ENCODE data around the gene NLRC5. TPM values are rescaled to one million over a fixed set of nuclear protein-coding genes. Genes with fewer than 3 reads are reported as not detected.

The NLRC5 gene
- total RNA-seq, 1 donor from 2014 or later: 29.9 TPM

DNA sequence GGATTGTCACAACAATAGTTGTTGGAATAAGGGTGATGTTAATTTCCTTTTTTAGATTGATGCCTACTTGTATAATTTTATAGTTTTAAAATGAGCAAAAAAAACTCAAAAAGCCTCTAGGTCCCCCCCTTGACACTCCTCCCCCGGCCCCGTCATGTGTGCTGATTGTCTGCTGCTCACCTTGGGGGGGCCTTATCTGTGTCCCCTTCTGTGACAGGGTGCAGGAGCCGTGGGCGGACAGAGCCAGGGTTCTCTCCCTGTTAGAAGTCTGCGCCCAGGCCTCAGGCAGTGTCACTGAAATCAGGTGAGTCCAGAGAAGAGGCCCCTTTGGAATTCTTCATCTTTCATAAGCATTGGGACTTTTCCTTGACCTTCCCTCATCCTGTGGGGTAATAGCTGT lies 75.6 kb downstream of the NLRC5 start:
- Mint-ChIP-seq H3K4me1 (ENCODE audit: low read depth, unreplicated experiment) (no peaks in the 10 kb centered on the region), H3K27me3 (ENCODE audit: low read depth, unreplicated experiment) (peaks cover 18% of the 10 kb centered on the region), H3K4me3 (ENCODE audit: unreplicated experiment) (no peak overlapping the region), H3K27ac (ENCODE audit: unreplicated experiment) (no peak overlapping the region), H3K36me3 (ENCODE audit: low read depth, unreplicated experiment) (peaks cover 17% of the 10 kb centered on the region), H3K9me3 (ENCODE audit: unreplicated experiment) (peaks cover 3% of the 10 kb centered on the region)
- H3K36me3 ChIP-seq (ENCODE audit: insufficient read depth, low read length): peaks cover 3% of the 10 kb centered on the region
- H3K79me2 ChIP-seq (ENCODE audit: insufficient read depth, low read length): no peaks in the 10 kb centered on the region
- H4K20me1 ChIP-seq (ENCODE audit: insufficient read depth, low read length): no peaks in the 10 kb centered on the region
- no peak for FAIRE-seq
- H3K4me2 ChIP-seq (ENCODE audit: low read length): no peak overlapping the region
- H3K9me3 ChIP-seq (ENCODE audit: insufficient read depth, low read depth, low read length): no peaks in the 10 kb centered on the region
- no peak for TF ChIP-seq EZH2 (IDR thresholded peaks at IDR 0.05; ENCODE audit: insufficient read depth, low read length)
- TF ChIP-seq, protein P1, sequence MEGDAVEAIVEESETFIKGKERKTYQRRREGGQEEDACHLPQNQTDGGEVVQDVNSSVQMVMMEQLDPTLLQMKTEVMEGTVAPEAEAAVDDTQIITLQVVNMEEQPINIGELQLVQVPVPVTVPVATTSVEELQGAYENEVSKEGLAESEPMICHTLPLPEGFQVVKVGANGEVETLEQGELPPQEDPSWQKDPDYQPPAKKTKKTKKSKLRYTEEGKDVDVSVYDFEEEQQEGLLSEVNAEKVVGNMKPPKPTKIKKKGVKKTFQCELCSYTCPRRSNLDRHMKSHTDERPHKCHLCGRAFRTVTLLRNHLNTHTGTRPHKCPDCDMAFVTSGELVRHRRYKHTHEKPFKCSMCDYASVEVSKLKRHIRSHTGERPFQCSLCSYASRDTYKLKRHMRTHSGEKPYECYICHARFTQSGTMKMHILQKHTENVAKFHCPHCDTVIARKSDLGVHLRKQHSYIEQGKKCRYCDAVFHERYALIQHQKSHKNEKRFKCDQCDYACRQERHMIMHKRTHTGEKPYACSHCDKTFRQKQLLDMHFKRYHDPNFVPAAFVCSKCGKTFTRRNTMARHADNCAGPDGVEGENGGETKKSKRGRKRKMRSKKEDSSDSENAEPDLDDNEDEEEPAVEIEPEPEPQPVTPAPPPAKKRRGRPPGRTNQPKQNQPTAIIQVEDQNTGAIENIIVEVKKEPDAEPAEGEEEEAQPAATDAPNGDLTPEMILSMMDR (IDR thresholded peaks at IDR 0.05; ENCODE audit: insufficient read depth, low read depth, low read length): no peak
- H2AFZ ChIP-seq (ENCODE audit: low read depth, low read length): no peak overlapping the region
- no peak overlapping the region for H3K9ac ChIP-seq (ENCODE audit: low read length)
- DNase-seq (ENCODE audit: low read depth): no peak
- no peaks in the 10 kb centered on the region for H3K27me3 ChIP-seq (ENCODE audit: insufficient read depth, low read length)
- no peak overlapping the region for H3K4me3 ChIP-seq (ENCODE audit: insufficient read depth, low read depth, low read length)
- peaks cover 9% of the 10 kb centered on the region for H3K4me1 ChIP-seq (ENCODE audit: insufficient read depth, low read length)
- H3K27ac ChIP-seq (ENCODE audit: low read depth, low read length): no peak overlapping the region

DNA sequence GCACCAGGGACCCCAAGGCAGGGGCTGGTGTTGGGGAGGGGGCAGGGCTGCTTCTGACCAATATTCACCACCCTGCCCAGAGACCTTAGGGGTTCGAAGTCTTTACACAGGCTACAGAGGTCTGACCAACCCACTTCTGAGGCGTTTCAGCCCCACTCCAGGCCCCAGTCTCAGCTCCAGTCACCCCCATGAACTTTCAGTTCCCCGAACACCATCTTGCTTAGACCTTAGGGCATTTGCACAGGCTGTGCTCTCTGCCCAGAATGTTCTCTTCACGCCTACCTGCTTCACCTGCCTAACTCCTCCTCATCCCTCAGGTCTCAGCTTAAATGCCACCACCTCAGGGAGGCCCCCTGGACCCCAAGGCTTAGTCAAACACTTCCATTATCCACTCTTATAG lies 77.3 kb downstream of the NLRC5 start:
- Mint-ChIP-seq H3K4me3 (ENCODE audit: unreplicated experiment) (no peak overlapping the region), H3K36me3 (ENCODE audit: low read depth, unreplicated experiment) (peaks cover 17% of the 10 kb centered on the region), H3K27ac (ENCODE audit: unreplicated experiment) (no peak overlapping the region), H3K9me3 (ENCODE audit: unreplicated experiment) (peaks cover 1% of the 10 kb centered on the region), H3K27me3 (ENCODE audit: low read depth, unreplicated experiment) (peaks cover 18% of the 10 kb centered on the region), H3K4me1 (ENCODE audit: low read depth, unreplicated experiment) (no peaks in the 10 kb centered on the region)
- Histone ChIP-seq H4K20me1 (ENCODE audit: insufficient read depth, low read length) (no peaks in the 10 kb centered on the region), H3K27me3 (ENCODE audit: insufficient read depth, low read length) (no peaks in the 10 kb centered on the region), H3K79me2 (ENCODE audit: insufficient read depth, low read length) (no peaks in the 10 kb centered on the region), H3K9me3 (ENCODE audit: insufficient read depth, low read depth, low read length) (no peaks in the 10 kb centered on the region), H3K4me2 (ENCODE audit: low read length) (no peak overlapping the region), H3K27ac (ENCODE audit: low read depth, low read length) (no peak overlapping the region), H3K36me3 (ENCODE audit: insufficient read depth, low read length) (no peaks in the 10 kb centered on the region), H2AFZ (ENCODE audit: low read depth, low read length) (no peak overlapping the region), H3K4me1 (ENCODE audit: insufficient read depth, low read length) (no peaks in the 10 kb centered on the region), H3K9ac (ENCODE audit: low read length) (no peak overlapping the region), H3K4me3 (ENCODE audit: insufficient read depth, low read depth, low read length) (no peak overlapping the region)
- FAIRE-seq: no peak
- no peak for DNase-seq (ENCODE audit: low read depth)
- TF ChIP-seq, protein P1 (IDR thresholded peaks at IDR 0.05; ENCODE audit: insufficient read depth, low read depth, low read length): no peak
- no peak for TF ChIP-seq EZH2 (IDR thresholded peaks at IDR 0.05; ENCODE audit: insufficient read depth, low read length)

DNA sequence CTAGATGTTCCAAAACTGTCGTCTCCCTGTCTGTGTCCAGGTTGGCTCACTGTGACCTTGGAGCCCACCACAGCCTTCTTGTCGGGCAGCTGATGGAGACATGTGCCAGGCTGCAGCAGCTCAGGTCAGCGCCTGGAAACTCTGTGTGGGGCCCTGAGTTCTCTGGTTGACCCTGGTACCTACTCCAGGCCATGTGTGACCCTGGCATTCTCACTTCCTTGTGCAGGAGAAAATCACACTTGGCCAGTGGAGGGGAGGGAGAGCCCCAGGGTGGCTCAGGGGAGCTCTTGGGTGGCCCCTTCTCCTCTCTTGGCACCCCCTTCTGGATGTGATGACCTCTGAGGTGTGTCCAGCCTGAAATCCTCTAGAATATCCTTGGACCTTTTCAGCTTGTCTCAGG lies 78.0 kb downstream of the NLRC5 start:
- no peak overlapping the region for H3K4me2 ChIP-seq (ENCODE audit: low read length)
- H3K9me3 ChIP-seq (ENCODE audit: insufficient read depth, low read depth, low read length): no peaks in the 10 kb centered on the region
- Mint-ChIP-seq H3K9me3 (ENCODE audit: unreplicated experiment) (peaks cover 1% of the 10 kb centered on the region), H3K4me1 (ENCODE audit: low read depth, unreplicated experiment) (peaks cover 4% of the 10 kb centered on the region), H3K27me3 (ENCODE audit: low read depth, unreplicated experiment) (peaks cover 18% of the 10 kb centered on the region), H3K36me3 (ENCODE audit: low read depth, unreplicated experiment) (peaks cover 16% of the 10 kb centered on the region), H3K27ac (ENCODE audit: unreplicated experiment) (no peak overlapping the region), H3K4me3 (ENCODE audit: unreplicated experiment) (no peak overlapping the region)
- no peak for TF ChIP-seq EZH2 (IDR thresholded peaks at IDR 0.05; ENCODE audit: insufficient read depth, low read length)
- FAIRE-seq (no peak), DNase-seq (ENCODE audit: low read depth) (no peak)
- no peaks in the 10 kb centered on the region for H3K27me3 ChIP-seq (ENCODE audit: insufficient read depth, low read length)
- H3K79me2 ChIP-seq (ENCODE audit: insufficient read depth, low read length): no peaks in the 10 kb centered on the region
- no peak overlapping the region for H3K9ac ChIP-seq (ENCODE audit: low read length)
- no peaks in the 10 kb centered on the region for H3K36me3 ChIP-seq (ENCODE audit: insufficient read depth, low read length)
- no peak overlapping the region for H3K4me3 ChIP-seq (ENCODE audit: insufficient read depth, low read depth, low read length)
- H3K4me1 ChIP-seq (ENCODE audit: insufficient read depth, low read length): peaks cover 5% of the 10 kb centered on the region
- H3K27ac ChIP-seq (ENCODE audit: low read depth, low read length): no peak overlapping the region
- H2AFZ ChIP-seq (ENCODE audit: low read depth, low read length): no peak overlapping the region
- H4K20me1 ChIP-seq (ENCODE audit: insufficient read depth, low read length): no peaks in the 10 kb centered on the region
